Measurements from ENCODE around the gene SMIM44.

Gene SMIM44

GRCh38 chr19:3511506-3512251, 28.4 kb upstream of the SMIM44 start:
- no peak overlapping the region for H3K4me3 ChIP-seq (ENCODE audit: insufficient read depth, low read length, poor library complexity, severe bottlenecking)
- no peak overlapping the region for H2AFZ ChIP-seq (ENCODE audit: low read depth, low read length, severe bottlenecking)
- no peak overlapping the region for H3K4me2 ChIP-seq (ENCODE audit: low read depth, low read length, poor library complexity, severe bottlenecking)
- no peaks in the 10 kb centered on the region for H4K20me1 ChIP-seq (ENCODE audit: low read depth, low read length)
- H3K9me2 ChIP-seq (replicated peaks; ENCODE audit: insufficient read depth, low read length) = no peaks in the 10 kb centered on the region
- no peaks in the 10 kb centered on the region for H3K27me3 ChIP-seq (ENCODE audit: low read length)
- TF ChIP-seq EZH2phosphoT487 (conservative IDR thresholded peaks at IDR 0.05; ENCODE audit: low read length) (no peak), CTCF (IDR thresholded peaks at IDR 0.05; ENCODE audit: insufficient read depth, low read length, poor library complexity, severe bottlenecking) (no peak)
- no peaks in the 10 kb centered on the region for H3K9me3 ChIP-seq (ENCODE audit: insufficient read depth, low read length)
- no peaks in the 10 kb centered on the region for H3K36me3 ChIP-seq (ENCODE audit: low read length)
- peaks cover 87% of the 10 kb centered on the region for H3K79me2 ChIP-seq (ENCODE audit: insufficient read depth, low read length)
- H3K27ac ChIP-seq (ENCODE audit: low read depth, low read length) = no peak overlapping the region
- no peaks in the 10 kb centered on the region for H3F3A ChIP-seq (ENCODE audit: insufficient read depth)
- no peak overlapping the region for H3K9ac ChIP-seq (ENCODE audit: low read length)

GRCh38 chr19:3510727-3511126, 27.5 kb upstream of the SMIM44 start:
- H3K4me3 ChIP-seq (ENCODE audit: insufficient read depth, low read length, poor library complexity, severe bottlenecking) = no peak overlapping the region
- H3F3A ChIP-seq (ENCODE audit: insufficient read depth) = no peaks in the 10 kb centered on the region
- H3K27ac ChIP-seq (ENCODE audit: low read depth, low read length) = no peak overlapping the region
- no peaks in the 10 kb centered on the region for H3K9me2 ChIP-seq (replicated peaks; ENCODE audit: insufficient read depth, low read length)
- no peak overlapping the region for H2AFZ ChIP-seq (ENCODE audit: low read depth, low read length, severe bottlenecking)
- H3K36me3 ChIP-seq (ENCODE audit: low read length) = no peaks in the 10 kb centered on the region
- H3K9ac ChIP-seq (ENCODE audit: low read length) = no peak overlapping the region
- H3K79me2 ChIP-seq (ENCODE audit: insufficient read depth, low read length) = peaks cover 84% of the 10 kb centered on the region
- no peaks in the 10 kb centered on the region for H4K20me1 ChIP-seq (ENCODE audit: low read depth, low read length)
- TF ChIP-seq CTCF (IDR thresholded peaks at IDR 0.05; ENCODE audit: insufficient read depth, low read length, poor library complexity, severe bottlenecking) = no peak
- H3K4me2 ChIP-seq (ENCODE audit: low read depth, low read length, poor library complexity, severe bottlenecking) = no peak overlapping the region
- no peaks in the 10 kb centered on the region for H3K9me3 ChIP-seq (ENCODE audit: insufficient read depth, low read length)
- no peaks in the 10 kb centered on the region for H3K27me3 ChIP-seq (ENCODE audit: low read length)

- H3K27me3 ChIP-seq (ENCODE audit: low read length) = no peaks in the 10 kb centered on the region
- H3F3A ChIP-seq (ENCODE audit: insufficient read depth) = no peaks in the 10 kb centered on the region
- H3K9ac ChIP-seq (ENCODE audit: low read length) = no peak overlapping the region
- no peak overlapping the region for H3K27ac ChIP-seq (ENCODE audit: low read depth, low read length)
- H3K9me2 ChIP-seq (replicated peaks; ENCODE audit: insufficient read depth, low read length) = no peaks in the 10 kb centered on the region
- H4K20me1 ChIP-seq (ENCODE audit: low read depth, low read length) = no peaks in the 10 kb centered on the region
- no peak for TF ChIP-seq EZH2phosphoT487 (conservative IDR thresholded peaks at IDR 0.05; ENCODE audit: low read length)
- TF ChIP-seq CTCF (IDR thresholded peaks at IDR 0.05; ENCODE audit: insufficient read depth, low read length, poor library complexity, severe bottlenecking) = no peak
- no peak overlapping the region for H3K4me3 ChIP-seq (ENCODE audit: insufficient read depth, low read length, poor library complexity, severe bottlenecking)
- no peaks in the 10 kb centered on the region for H3K36me3 ChIP-seq (ENCODE audit: low read length)
- peaks cover 77% of the 10 kb centered on the region for H3K79me2 ChIP-seq (ENCODE audit: insufficient read depth, low read length)
- H2AFZ ChIP-seq (ENCODE audit: low read depth, low read length, severe bottlenecking) = no peak overlapping the region
- H3K9me3 ChIP-seq (ENCODE audit: insufficient read depth, low read length) = no peaks in the 10 kb centered on the region
- no peak overlapping the region for H3K4me2 ChIP-seq (ENCODE audit: low read depth, low read length, poor library complexity, severe bottlenecking)
Measured at GRCh38 chr19:3509566-3509989, 26.3 kb upstream of the SMIM44 start.
